ENCODE measurements around the gene UNC119B. TPM values are rescaled to one million over a fixed set of nuclear protein-coding genes. Genes with fewer than 3 reads are reported as not detected.

Gene UNC119B
- total RNA-seq, 1 experiment from 2014 or later, result 51.5 TPM

- H3K23me2 ChIP-seq (ENCODE audit: insufficient read length, low read depth, low read length, poor library complexity, severe bottlenecking), result no peaks in the 10 kb centered on the region
- H2BK15ac ChIP-seq (ENCODE audit: low read depth, low read length), result no peak overlapping the region; the same call in 1 of the 2 replicates
- no peak overlapping the region for H3K9ac ChIP-seq (ENCODE audit: extremely low read depth, insufficient read length, low read length)
- H3K79me2 ChIP-seq (ENCODE audit: insufficient read depth, low read length), result no peaks in the 10 kb centered on the region
- no peak for DNase-seq
- no peak overlapping the region for H3T11ph ChIP-seq (ENCODE audit: low read length)
- no peaks in the 10 kb centered on the region for H3K27me3 Mint-ChIP-seq (ENCODE audit: low read depth)
- no peak overlapping the region for H4K8ac ChIP-seq (replicated peaks; ENCODE audit: insufficient read length, low read depth, low read length)
- no peak overlapping the region for H2AFZ ChIP-seq (ENCODE audit: low read length)
- H3K79me1 ChIP-seq (ENCODE audit: insufficient read depth, low read depth, low read length, poor library complexity, severe bottlenecking), result no peaks in the 10 kb centered on the region
- H4K20me1 ChIP-seq (ENCODE audit: control insufficient read depth, insufficient read depth, insufficient read length), result no peaks in the 10 kb centered on the region
- no peak overlapping the region for H2AK5ac ChIP-seq (ENCODE audit: insufficient read length, low read length)
- no peak overlapping the region for H3K4me3 Mint-ChIP-seq
- H2BK12ac ChIP-seq (ENCODE audit: insufficient read length, low read depth, low read length), result no peak overlapping the region
- no peak overlapping the region for H3K14ac ChIP-seq (ENCODE audit: insufficient read depth, low read length)
- no peak overlapping the region for H3K23ac ChIP-seq (ENCODE audit: insufficient read length, low read depth, low read length)
- no peak overlapping the region for H4K5ac ChIP-seq (ENCODE audit: insufficient read length, low read depth, low read length)
- no peak overlapping the region for H3K27ac ChIP-seq (ENCODE audit: insufficient read length, low read depth, low read length)
- no peak overlapping the region for H3K4me2 ChIP-seq (ENCODE audit: insufficient read depth, insufficient read length, low read length)
- H2BK20ac ChIP-seq (ENCODE audit: low read depth, low read length, poor library complexity, severe bottlenecking), result no peak overlapping the region
- no peaks in the 10 kb centered on the region for H3K27me3 ChIP-seq (ENCODE audit: insufficient read depth, low read length)
- no peak overlapping the region for H2BK120ac ChIP-seq (ENCODE audit: low read depth, low read length, poor library complexity, severe bottlenecking)
- peaks cover 2 to 6% (median 6%) of the 10 kb centered on the region in 3 experiments; a peak in 4 of 7 replicates for H3K36me3 Mint-ChIP-seq (ENCODE audit: insufficient read depth in 1 of 3, low read depth in 3 of 3)
- no peak overlapping the region for H3K4ac ChIP-seq (ENCODE audit: low read depth, low read length)
- no peak overlapping the region for H2BK5ac ChIP-seq (ENCODE audit: insufficient read length, low read length)
- peak overlapping the region in 1 of 3 experiments; percentile 95; a peak in 1 of 7 replicates for H3K27ac Mint-ChIP-seq
- no peak overlapping the region for H3K18ac ChIP-seq (ENCODE audit: insufficient read length, low read depth, low read length)
- WGBS (ENCODE audit: extremely low coverage, insufficient read length, low lambda C conversion rate), result no CpG with 5 or more reads among the region's 31 CpGs
- H3K56ac ChIP-seq (ENCODE audit: insufficient read length, low read depth, low read length), result no peak overlapping the region
- H4K91ac ChIP-seq (ENCODE audit: insufficient read length, low read depth, low read length), result no peak overlapping the region
- H3K9me3 ChIP-seq (ENCODE audit: control insufficient read depth, low read depth, low read length), result no peaks in the 10 kb centered on the region
- no peaks in the 10 kb centered on the region for H3K4me1 ChIP-seq (ENCODE audit: insufficient read depth, low read length)
- TF ChIP-seq CTCF (conservative IDR thresholded peaks at IDR 0.05), result no peak
- peaks cover 2% of the 10 kb centered on the region in 2 experiments; a peak in 2 of 5 replicates for H3K9me3 Mint-ChIP-seq
- H3K4me1 Mint-ChIP-seq, result no peaks in the 10 kb centered on the region
Observed at GRCh38 chr12:120738252-120739030, 28.2 kb downstream of the UNC119B start.
